Renal cortical epithelial cell (primary cell): ENCODE data around the gene LATS2. TPM values are rescaled to one million over a fixed set of nuclear protein-coding genes. Genes with fewer than 3 reads are reported as not detected.

Experiments
- DNase-seq: peaks from one replicate; pipeline ENCODE4 v3.0.0-alpha.2; 2011; ENCODE audit warnings: low read depth
- total RNA-seq: library from RNA; depleted of rRNA; stranded (reverse); fragments of >200 nt; gene quantifications from 2 replicates; pipeline ENCODE4 v1.2.3, GENCODE V29; 2014

LATS2 gene
- total RNA-seq, result 12.5 and 27.1 TPM in 2 replicates

- DNase-seq, result peak; percentile 81
Observed at GRCh38 chr13:21061029-21061763, at the start of gene LATS2. TSS of gene LATS2 (minus strand) at chr13:21061586. CDS start at chr13:21046026, 15,560 bp downstream.

GRCh38 chr13:21109168-21109567 lies 47.8 kb upstream of the LATS2 start:
- no peak for DNase-seq

DNA sequence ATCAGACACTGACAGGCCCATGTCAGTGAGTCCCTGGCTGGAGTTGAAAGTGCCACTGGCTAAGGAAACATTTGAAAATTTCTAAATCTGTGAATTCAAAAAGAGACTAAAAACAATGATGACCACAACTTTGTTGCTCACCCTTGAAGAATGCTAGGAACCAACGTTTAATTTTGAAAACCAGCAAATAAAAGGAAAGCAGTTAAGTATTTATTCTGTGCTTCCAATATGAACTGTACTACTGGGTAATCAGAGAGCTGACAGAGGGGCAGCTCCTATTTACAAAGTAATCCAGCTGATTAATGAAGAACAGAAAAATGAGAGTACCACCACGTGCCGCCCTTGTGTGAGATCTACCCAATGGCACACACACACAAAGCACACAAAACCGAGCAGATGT lies 44.7 kb upstream of the LATS2 start:
- peak; percentile 83 for DNase-seq

DNA sequence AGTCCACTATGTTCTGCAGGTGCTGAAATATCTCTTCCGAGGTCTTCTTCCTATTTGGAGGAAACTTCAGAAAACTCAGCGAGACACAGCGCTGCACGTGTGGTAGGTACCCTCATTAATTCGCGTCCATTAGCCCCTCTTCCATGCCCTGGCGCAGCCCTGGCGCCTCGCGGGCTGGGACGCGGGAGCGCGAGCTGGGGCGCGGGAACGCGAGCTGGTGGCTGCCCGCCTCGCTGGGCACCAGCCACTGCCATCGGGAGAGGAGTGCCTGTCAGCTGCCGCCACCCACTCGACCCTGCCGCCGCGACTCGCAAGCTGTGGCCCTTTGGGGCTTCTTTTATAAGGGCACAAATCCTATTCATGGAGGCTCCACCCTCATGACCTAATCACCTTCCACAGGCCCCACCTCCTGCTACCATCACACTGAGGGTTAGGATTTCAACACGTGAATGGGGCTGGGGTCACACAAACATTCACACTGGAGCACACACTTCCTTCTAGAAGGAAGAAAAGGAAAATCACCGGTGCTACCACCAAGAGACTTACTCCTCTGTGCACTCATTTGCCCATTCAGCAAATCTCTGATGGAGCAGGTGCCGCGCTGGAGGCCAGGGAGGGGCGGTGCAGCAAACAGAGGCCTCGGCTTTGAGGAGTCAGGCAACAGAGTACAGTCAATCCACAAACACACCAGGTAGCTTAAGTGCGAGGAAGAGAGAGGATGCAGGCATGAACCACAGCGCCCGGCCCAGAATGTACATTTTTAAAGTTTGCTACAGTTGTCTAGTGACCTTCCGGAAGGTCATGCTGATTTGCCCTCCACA lies 43.0 kb upstream of the LATS2 start:
- no peak for DNase-seq

- DNase-seq, result no peak
Observed at GRCh38 chr13:21101865-21102576, 40.6 kb upstream of the LATS2 start.

DNA sequence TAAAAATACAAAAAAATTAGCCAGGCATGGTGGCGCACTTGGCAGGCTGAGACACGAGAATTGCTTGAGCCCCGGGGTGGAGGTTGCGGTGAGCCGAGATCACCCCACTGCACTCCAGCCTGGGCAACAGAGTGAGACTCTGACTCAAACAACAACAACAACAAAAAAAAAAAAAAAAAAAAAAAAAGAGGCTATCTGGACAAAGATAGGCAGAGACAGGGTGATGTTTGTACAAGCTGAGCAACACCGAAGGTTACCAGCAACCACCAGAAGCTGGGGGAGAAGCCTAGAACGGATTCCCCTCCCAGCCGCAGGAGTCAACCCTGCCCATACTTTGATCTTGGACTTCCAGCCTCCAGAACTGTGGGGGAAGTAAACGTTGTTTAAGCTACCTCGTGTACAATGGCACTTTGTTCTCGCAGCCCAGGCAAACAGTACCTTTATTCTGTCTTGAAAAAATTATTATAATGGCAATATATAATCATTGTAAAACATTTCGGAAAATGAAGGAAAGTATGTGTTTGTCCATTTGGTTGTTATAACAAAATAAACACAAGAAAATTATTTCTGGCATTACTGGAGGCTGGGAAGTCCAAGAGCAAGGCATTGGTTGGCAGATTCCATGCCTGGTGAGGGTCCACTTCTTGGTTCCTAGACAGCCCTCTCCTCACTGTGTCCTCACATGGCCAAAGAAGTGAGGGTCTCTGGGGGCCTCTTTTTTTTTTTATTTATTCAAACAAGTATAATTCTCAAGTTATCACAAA lies 39.8 kb upstream of the LATS2 start:
- DNase-seq, result no peak

DNA sequence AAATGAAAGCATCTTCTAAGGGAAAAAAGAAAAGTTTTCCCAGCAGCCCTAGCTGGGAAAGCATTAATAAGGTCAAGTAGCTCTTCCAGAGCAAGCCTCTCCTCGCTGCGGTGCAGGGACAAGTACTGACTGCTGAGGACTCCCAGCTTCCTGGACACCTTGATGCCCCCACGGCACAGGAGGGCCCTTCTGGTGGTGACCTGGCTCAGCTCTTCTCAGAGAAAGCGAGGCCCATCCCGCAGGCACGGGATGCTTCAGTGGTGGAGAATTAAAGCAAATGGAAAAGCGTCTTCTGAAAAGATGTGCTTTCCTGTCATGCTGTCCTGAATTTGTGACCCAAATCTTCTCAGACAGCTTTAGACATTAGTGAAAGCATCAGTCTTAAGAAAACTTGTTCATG lies 38.8 kb upstream of the LATS2 start:
- no peak for DNase-seq

DNA sequence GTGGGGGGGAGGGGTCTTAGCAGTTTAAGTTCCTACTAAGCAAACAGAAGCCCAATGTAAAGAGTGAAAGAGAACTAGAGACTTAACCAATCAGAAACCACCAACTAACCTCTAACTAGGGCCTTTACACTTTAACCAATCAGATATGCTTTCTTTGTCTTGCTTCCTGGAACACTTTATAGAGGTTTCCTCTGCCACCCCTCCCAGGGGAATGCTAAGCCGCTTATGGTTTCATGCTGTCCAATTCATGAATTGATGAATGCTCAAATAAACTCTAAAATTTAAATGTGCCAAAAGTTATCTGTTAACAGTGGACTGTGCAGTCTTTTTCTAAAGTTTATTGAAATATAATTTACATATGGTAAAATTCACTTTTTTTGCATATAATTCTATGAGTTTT lies 33.9 kb upstream of the LATS2 start:
- DNase-seq, result no peak

DNA sequence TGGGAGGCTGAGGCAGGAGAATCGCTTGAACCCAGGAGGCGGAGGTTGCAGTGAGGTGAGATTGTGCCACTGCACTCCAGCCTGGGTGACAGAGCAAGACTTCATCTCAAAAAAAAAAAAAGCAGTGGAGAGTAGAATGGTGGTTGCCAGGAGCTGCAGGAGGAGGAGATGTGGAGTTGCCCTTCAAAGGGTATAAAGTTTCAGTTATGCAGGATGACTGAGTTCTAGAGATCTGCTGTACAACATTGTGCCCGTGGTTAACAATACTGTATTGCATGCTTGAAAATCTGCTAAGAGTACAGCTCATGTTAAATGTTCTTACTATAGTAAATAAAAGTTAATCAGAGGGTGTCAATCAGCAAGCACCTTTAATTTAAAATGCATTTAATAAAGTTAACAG lies 28.4 kb upstream of the LATS2 start:
- DNase-seq, result no peak

GRCh38 chr13:21088534-21088933 lies 27.1 kb upstream of the LATS2 start:
- no peak for DNase-seq

GRCh38 chr13:21086929-21087328 lies 25.5 kb upstream of the LATS2 start:
- DNase-seq, result no peak

GRCh38 chr13:21081926-21082325 lies 20.5 kb upstream of the LATS2 start:
- DNase-seq, result no peak

DNA sequence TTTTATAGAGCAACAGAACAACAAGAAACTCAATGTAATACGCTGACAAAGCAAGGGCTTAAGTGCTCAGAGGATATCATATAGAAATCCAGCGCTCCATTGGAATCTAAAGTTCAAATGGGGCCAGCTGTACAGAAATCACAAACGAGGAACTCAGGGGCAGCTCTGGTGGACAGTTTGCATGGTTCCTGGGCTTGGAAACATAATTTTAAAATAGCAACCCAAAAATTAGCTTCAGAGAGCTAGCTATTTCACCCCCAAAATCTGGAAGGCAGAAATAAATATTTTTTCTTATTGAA lies 19.2 kb upstream of the LATS2 start:
- DNase-seq, result no peak

GRCh38 chr13:21079761-21080592 lies 18.6 kb upstream of the LATS2 start:
- peak; percentile 96 for DNase-seq

DNA sequence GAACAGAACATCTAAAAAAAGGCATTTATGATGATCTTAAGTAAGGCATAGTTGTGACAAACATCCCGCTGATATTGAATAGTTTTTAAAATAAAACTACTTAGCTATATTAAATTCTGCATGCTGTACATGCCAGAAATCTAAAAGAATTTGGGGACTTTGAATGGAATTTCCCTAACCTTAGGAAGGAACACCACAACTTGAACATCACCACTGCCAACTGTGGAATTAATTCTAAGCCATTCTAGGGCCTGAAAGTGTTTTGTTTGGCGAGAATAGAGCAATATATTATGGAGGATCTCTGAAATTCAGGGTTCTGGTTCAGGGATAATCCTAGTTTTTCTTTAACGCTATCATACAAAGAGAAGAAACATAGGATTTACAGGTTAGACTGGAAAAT lies 17.8 kb upstream of the LATS2 start:
- no peak for DNase-seq

- DNase-seq, result no peak
Observed at GRCh38 chr13:21078501-21078900, 17.1 kb upstream of the LATS2 start.

DNA sequence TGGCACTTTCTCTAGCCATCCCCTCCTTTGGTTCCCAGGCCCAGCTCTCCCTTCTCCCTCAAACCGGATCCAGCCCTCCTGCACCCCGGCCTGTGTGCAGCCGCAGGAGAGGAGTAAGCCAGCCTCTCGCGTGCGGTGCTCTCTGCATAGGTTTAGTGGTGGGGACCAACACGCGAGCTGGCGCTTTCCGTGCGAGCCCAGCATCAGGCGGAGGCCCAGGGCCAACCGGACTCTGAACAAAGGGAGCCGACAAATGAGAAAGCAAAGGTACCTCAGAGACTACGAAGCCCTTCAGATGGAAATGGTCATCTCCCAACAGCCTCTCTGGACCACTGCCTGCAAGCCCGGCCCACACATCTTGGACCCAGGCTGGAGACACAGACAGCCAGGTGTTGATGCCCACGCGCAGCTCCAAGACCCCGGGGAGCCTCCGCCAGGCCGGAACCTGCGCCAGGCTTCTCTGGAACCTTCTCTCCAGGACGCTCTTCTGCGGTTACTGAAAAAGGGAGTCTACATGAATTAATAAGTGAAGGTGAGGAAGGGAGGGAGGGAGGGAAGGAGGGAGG lies 16.5 kb upstream of the LATS2 start:
- DNase-seq, result no peak

DNA sequence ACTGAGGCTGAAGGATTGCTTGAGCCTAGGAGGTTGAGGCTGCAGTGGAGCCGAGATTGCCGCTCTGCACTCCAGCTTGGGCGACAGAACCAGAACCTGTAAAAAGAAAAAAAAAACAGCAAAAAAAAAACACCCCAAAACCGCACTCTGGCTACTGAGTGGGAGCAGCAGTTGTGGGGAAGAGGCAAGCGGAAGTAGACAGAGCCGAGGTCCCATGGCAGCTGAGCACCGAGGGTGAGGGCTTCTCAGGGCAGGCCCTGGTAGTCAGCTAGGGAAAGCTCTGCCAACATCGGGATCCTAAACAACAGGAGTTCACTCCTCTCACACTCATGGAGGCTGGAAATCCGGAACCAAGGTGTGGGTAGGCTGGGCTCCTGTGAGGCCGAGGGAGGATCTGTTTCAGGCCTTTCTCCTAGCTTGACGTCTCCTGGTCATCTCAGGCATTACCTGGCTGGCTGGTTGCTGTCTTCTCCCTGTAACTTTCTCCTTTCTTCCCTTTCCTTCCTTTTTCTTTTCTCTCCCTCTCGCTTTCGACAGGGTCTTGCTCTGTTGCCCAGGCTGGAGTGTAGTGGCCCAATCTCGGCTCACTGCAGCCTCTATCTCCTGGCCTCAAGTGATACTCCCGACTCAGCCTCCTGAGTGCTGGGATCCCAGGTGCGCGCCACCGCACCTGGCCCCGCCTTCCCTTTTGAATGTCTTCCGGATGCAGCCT lies 15.8 kb upstream of the LATS2 start:
- no peak for DNase-seq

GRCh38 chr13:21076253-21076652 lies 14.9 kb upstream of the LATS2 start:
- DNase-seq, result no peak
